Skeletal muscle satellite cell (primary cell): Measurements from ENCODE around the gene LMF1.

Source experiments
- H3K27me3 ChIP-seq: 2 replicates; pipeline ENCODE4 v1.7.0; 2013; ENCODE audit warnings: low read length; ENCODE audit not compliant: control insufficient read depth, insufficient read depth
- H3K36me3 ChIP-seq: 2 replicates; pipeline ENCODE4 v1.7.0; 2013; ENCODE audit warnings: mild to moderate bottlenecking, control low read depth, low read length; ENCODE audit not compliant: insufficient read depth
- H3K4me1 ChIP-seq: 2 replicates; pipeline ENCODE4 v1.7.0; 2013; ENCODE audit warnings: low read length; ENCODE audit not compliant: control insufficient read depth, insufficient read depth
- H3K4me2 ChIP-seq: 2 replicates; pipeline ENCODE4 v1.7.0; 2013; ENCODE audit warnings: mild to moderate bottlenecking, low read length
- H3K4me3 ChIP-seq: 2 replicates; pipeline ENCODE4 v1.7.0; 2013; ENCODE audit warnings: low read length
- H3K9ac ChIP-seq: 2 replicates; pipeline ENCODE4 v1.7.0; 2013; ENCODE audit warnings: mild to moderate bottlenecking, low read depth, low read length, moderate library complexity
- H3K9me3 ChIP-seq: replicated peaks from 2 replicates; pipeline ENCODE4 v1.7.0; 2013; ENCODE audit warnings: mild to moderate bottlenecking, control low read depth, low read length

LMF1 gene

GRCh38 chr16:878072-878784 is 92.6 kb downstream of the LMF1 start:
- no peaks in the 10 kb centered on the region for H3K4me1 ChIP-seq
- no peak overlapping the region for H3K9ac ChIP-seq
- no peak overlapping the region for H3K4me3 ChIP-seq
- no peaks in the 10 kb centered on the region for H3K36me3 ChIP-seq
- H3K4me2 ChIP-seq: no peak overlapping the region
- H3K27me3 ChIP-seq: no peaks in the 10 kb centered on the region
- no peaks in the 10 kb centered on the region for H3K9me3 ChIP-seq

- Histone ChIP-seq H3K27me3 (no peaks in the 10 kb centered on the region), H3K36me3 (no peaks in the 10 kb centered on the region), H3K4me1 (no peaks in the 10 kb centered on the region), H3K9me3 (no peaks in the 10 kb centered on the region), H3K4me2 (no peak overlapping the region), H3K9ac (no peak overlapping the region), H3K4me3 (no peak overlapping the region)
Observed at GRCh38 chr16:877242-878071, 93.3 kb downstream of the LMF1 start.

GRCh38 chr16:876523-877241 is 94.1 kb downstream of the LMF1 start:
- Histone ChIP-seq H3K4me2 (no peak overlapping the region), H3K4me3 (no peak overlapping the region), H3K9ac (no peak overlapping the region), H3K36me3 (no peaks in the 10 kb centered on the region), H3K27me3 (no peaks in the 10 kb centered on the region), H3K9me3 (no peaks in the 10 kb centered on the region), H3K4me1 (no peaks in the 10 kb centered on the region)

- no peak overlapping the region for H3K4me3 ChIP-seq
- no peaks in the 10 kb centered on the region for H3K4me1 ChIP-seq
- no peaks in the 10 kb centered on the region for H3K9me3 ChIP-seq
- no peak overlapping the region for H3K9ac ChIP-seq
- H3K27me3 ChIP-seq: no peaks in the 10 kb centered on the region
- H3K36me3 ChIP-seq: no peaks in the 10 kb centered on the region
- no peak overlapping the region for H3K4me2 ChIP-seq
Observed at GRCh38 chr16:876041-876335, 94.8 kb downstream of the LMF1 start.

GRCh38 chr16:875182-876040 is 95.4 kb downstream of the LMF1 start:
- H3K4me2 ChIP-seq: no peak overlapping the region
- H3K27me3 ChIP-seq: no peaks in the 10 kb centered on the region
- no peak overlapping the region for H3K4me3 ChIP-seq
- no peak overlapping the region for H3K9ac ChIP-seq
- no peaks in the 10 kb centered on the region for H3K36me3 ChIP-seq
- H3K9me3 ChIP-seq: no peaks in the 10 kb centered on the region
- no peaks in the 10 kb centered on the region for H3K4me1 ChIP-seq

GRCh38 chr16:874366-875181 is 96.2 kb downstream of the LMF1 start:
- Histone ChIP-seq H3K36me3 (no peaks in the 10 kb centered on the region), H3K4me1 (no peaks in the 10 kb centered on the region), H3K27me3 (no peaks in the 10 kb centered on the region), H3K9me3 (no peaks in the 10 kb centered on the region), H3K4me2 (no peak overlapping the region), H3K4me3 (no peak overlapping the region), H3K9ac (no peak overlapping the region)

GRCh38 chr16:873889-874288 is 96.9 kb downstream of the LMF1 start:
- Histone ChIP-seq H3K4me1 (no peaks in the 10 kb centered on the region), H3K4me2 (no peak overlapping the region), H3K9ac (no peak overlapping the region), H3K27me3 (no peaks in the 10 kb centered on the region), H3K36me3 (no peaks in the 10 kb centered on the region), H3K4me3 (no peak overlapping the region), H3K9me3 (no peaks in the 10 kb centered on the region)

- no peaks in the 10 kb centered on the region for H3K9me3 ChIP-seq
- H3K27me3 ChIP-seq: no peaks in the 10 kb centered on the region
- no peaks in the 10 kb centered on the region for H3K4me1 ChIP-seq
- H3K36me3 ChIP-seq: no peaks in the 10 kb centered on the region
- H3K4me2 ChIP-seq: no peak overlapping the region
- no peak overlapping the region for H3K9ac ChIP-seq
- H3K4me3 ChIP-seq: no peak overlapping the region
Observed at GRCh38 chr16:873243-873661, 97.5 kb downstream of the LMF1 start.

- Histone ChIP-seq H3K4me3 (no peak overlapping the region), H3K9me3 (no peaks in the 10 kb centered on the region), H3K36me3 (no peaks in the 10 kb centered on the region), H3K9ac (no peak overlapping the region), H3K4me2 (no peak overlapping the region), H3K4me1 (no peaks in the 10 kb centered on the region), H3K27me3 (no peaks in the 10 kb centered on the region)
Observed at GRCh38 chr16:872436-873242, 98.1 kb downstream of the LMF1 start.
